Measurements from ENCODE around the gene PREX1. TPM values are rescaled to one million over a fixed set of nuclear protein-coding genes. Genes with fewer than 3 reads are reported as not detected.

PREX1 gene
- total and polyA plus RNA-seq, 2 donors (not counting 3 experiments of a cell fraction or from before 2014, with no cell fraction given), result 51.3 to 72.9 TPM

- no peaks in the 10 kb centered on the region for H3K9me1 ChIP-seq (replicated peaks; ENCODE audit: control insufficient read depth, extremely low read depth, insufficient read depth, low read length)
- no peaks in the 10 kb centered on the region for H3K9me3 ChIP-seq (replicated peaks; ENCODE audit: control insufficient read depth, insufficient read depth, low read length)
- H3K4me1 ChIP-seq (ENCODE audit: control insufficient read depth, extremely low read depth, insufficient read depth, low read length), result peaks cover 23% of the 10 kb centered on the region
- FAIRE-seq, result no peak
- H3K9ac ChIP-seq (replicated peaks; ENCODE audit: extremely low read depth, insufficient read depth, low read length), result no peak overlapping the region
- BruUV-seq (replicated peaks), result no TSS peak
- CTCF ChIA-PET, result interaction anchor here (1.0 to 1.8 kb wide), 4 partner anchors 11 to 271 kb away, joined by 3 to 8 read pairs (median 5); no protein-coding TSS in a partner anchor
- intact Hi-C loops (cut with micrococcal nuclease), result loop anchor here (1.0 to 5.0 kb wide), 3 partner anchors 192 to 348 kb away; no protein-coding TSS in a partner anchor
- H3K79me2 ChIP-seq (ENCODE audit: control insufficient read depth, insufficient read depth, low read length), result no peaks in the 10 kb centered on the region
- H3K4me3 ChIP-seq (replicated peaks in 1 of 3; ENCODE audit: insufficient read depth in 1 of 3, low read depth in 1 of 3, low read length in 3 of 3), result no peak overlapping the region
- H3K27me3 ChIP-seq (ENCODE audit: control insufficient read depth in 2 of 2, insufficient read depth in 2 of 2, low read length in 2 of 2), result no peaks in the 10 kb centered on the region
- POLR2A ChIA-PET, result no interaction called here
- dilution Hi-C loops (cut with MboI; ENCODE audit: extremely low pct_ligation_motif_present, low sequenced_read_pairs), result no loop called here
- H3K27ac ChIP-seq (ENCODE audit: insufficient read depth, low read depth, low read length), result no peak overlapping the region
- peaks cover 0 to 42% of the 10 kb centered on the region in 2 experiments for H3K36me3 ChIP-seq (ENCODE audit: control insufficient read depth in 2 of 2, extremely low read depth in 1 of 2, insufficient read depth in 2 of 2, low read length in 2 of 2)
- no peak overlapping the region for H3K4me2 ChIP-seq (ENCODE audit: insufficient read depth, low read length)
- TF ChIP-seq, protein P1, sequence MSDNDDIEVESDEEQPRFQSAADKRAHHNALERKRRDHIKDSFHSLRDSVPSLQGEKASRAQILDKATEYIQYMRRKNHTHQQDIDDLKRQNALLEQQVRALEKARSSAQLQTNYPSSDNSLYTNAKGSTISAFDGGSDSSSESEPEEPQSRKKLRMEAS (IDR thresholded peaks at IDR 0.05; ENCODE audit: insufficient read depth, insufficient read length), result no peak
- TF ChIP-seq FOS (IDR thresholded peaks at IDR 0.05; ENCODE audit: borderline replicate concordance, insufficient read depth, low read length), result no peak
- TF ChIP-seq JUN (IDR thresholded peaks at IDR 0.05; ENCODE audit: borderline replicate concordance, insufficient read depth, insufficient read length, low read depth), result no peak
- TF ChIP-seq GATA2 (IDR thresholded peaks at IDR 0.05; ENCODE audit: insufficient read depth, insufficient read length, low read depth, low read length), result no peak
- TF ChIP-seq, protein P2, sequence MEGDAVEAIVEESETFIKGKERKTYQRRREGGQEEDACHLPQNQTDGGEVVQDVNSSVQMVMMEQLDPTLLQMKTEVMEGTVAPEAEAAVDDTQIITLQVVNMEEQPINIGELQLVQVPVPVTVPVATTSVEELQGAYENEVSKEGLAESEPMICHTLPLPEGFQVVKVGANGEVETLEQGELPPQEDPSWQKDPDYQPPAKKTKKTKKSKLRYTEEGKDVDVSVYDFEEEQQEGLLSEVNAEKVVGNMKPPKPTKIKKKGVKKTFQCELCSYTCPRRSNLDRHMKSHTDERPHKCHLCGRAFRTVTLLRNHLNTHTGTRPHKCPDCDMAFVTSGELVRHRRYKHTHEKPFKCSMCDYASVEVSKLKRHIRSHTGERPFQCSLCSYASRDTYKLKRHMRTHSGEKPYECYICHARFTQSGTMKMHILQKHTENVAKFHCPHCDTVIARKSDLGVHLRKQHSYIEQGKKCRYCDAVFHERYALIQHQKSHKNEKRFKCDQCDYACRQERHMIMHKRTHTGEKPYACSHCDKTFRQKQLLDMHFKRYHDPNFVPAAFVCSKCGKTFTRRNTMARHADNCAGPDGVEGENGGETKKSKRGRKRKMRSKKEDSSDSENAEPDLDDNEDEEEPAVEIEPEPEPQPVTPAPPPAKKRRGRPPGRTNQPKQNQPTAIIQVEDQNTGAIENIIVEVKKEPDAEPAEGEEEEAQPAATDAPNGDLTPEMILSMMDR (IDR thresholded peaks at IDR 0.05; ENCODE audit: extremely low read depth in 1 of 2, insufficient read depth in 1 of 2, low read depth in 1 of 2, low read length in 2 of 2), result no peak
- TF ChIP-seq EZH2 (IDR thresholded peaks at IDR 0.05; ENCODE audit: borderline replicate concordance, low read depth, low read length, severe bottlenecking), result no peak
- TF ChIP-seq POLR2A (IDR thresholded peaks at IDR 0.05; ENCODE audit: low read depth, low read length), result no peak
- no peak for TF ChIP-seq POLR2AphosphoS5 (IDR thresholded peaks at IDR 0.05; ENCODE audit: insufficient read depth, low read depth, low read length)
- no peak for TF ChIP-seq MYC (IDR thresholded peaks at IDR 0.05; ENCODE audit: low read depth, low read length)
- H4K20me1 ChIP-seq (replicated peaks; ENCODE audit: control insufficient read depth, extremely low read depth, insufficient read depth, low read length), result no peaks in the 10 kb centered on the region
- no peak for DNase-seq (ENCODE audit: low read depth, low spot score)
- H2AFZ ChIP-seq (ENCODE audit: low read depth, low read length), result no peak overlapping the region
Observed at GRCh38 chr20:48634641-48635040, 193.2 kb downstream of the PREX1 start.
